Measurements from ENCODE around the gene MACROD2. TPM values are rescaled to one million over a fixed set of nuclear protein-coding genes. Genes with fewer than 3 reads are reported as not detected.

Gene MACROD2
- polyA plus RNA-seq, 1 donor (not counting 4 experiments of a cell fraction or from before 2014, with no cell fraction given) = 0.71 TPM

DNA sequence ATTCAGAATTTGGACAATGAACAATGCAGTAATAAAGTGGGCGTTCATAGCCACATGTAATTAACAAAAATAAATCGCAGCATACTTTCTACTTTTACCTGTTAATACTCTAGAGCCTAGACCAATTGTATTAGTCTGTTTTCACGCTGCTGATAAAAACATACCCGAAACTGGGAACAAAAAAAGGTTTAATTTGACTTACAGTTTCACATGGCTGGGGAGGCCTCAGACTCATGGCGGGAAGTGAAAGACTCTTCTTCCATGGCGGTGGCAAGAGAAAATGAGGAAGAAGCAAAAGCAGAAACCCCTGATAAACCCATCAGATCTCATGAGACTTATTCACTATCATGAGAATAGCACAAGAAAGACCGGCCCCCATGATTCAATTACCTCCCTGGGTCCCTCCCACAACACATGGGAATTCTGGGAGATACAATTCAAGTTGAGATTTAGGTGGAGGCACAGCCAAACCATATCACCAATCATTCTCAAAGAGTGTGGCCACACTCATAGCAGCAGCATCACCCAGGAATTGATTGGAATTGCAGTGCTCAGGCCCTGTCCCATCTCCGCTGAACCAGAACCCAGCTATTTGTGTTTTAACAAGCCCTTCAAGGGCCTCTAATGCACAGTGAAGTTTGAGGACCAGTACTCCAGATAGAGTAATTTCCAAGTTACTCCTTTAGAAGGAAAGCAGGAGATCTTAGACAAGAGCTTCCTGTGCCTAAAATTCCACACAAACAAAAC, 1927.9 kb downstream of the MACROD2 start:
- Histone ChIP-seq H3K9me1 (ENCODE audit: control insufficient read depth, extremely low read depth, insufficient read depth, low read length) (no peaks in the 10 kb centered on the region), H3K9me3 (ENCODE audit: control insufficient read depth, low read depth, low read length) (no peaks in the 10 kb centered on the region), H3K4me3 (ENCODE audit: control insufficient read depth in 2 of 3, extremely low read depth in 1 of 3, insufficient read depth in 2 of 3, low read depth in 1 of 3, low read length in 3 of 3) (no peak overlapping the region), H3K27ac (ENCODE audit: control insufficient read depth, insufficient read depth, low read length) (no peak overlapping the region), H3K36me3 (ENCODE audit: control insufficient read depth in 2 of 2, extremely low read depth in 1 of 2, insufficient read depth in 2 of 2, low read length in 2 of 2) (no peaks in the 10 kb centered on the region), H3K4me2 (ENCODE audit: control insufficient read depth, extremely low read depth, insufficient read depth, low read depth, low read length) (no peak overlapping the region), H3K9ac (ENCODE audit: control insufficient read depth, extremely low read depth, insufficient read depth, low read length) (no peak overlapping the region), H3K4me1 (ENCODE audit: control insufficient read depth, extremely low read depth, insufficient read depth, low read length) (no peaks in the 10 kb centered on the region), H2AFZ (ENCODE audit: control insufficient read depth, low read length) (no peak overlapping the region), H3K27me3 (ENCODE audit: control insufficient read depth, extremely low read depth, insufficient read depth, low read length) (no peaks in the 10 kb centered on the region), H3K79me2 (ENCODE audit: control insufficient read depth, insufficient read depth, low read length) (no peaks in the 10 kb centered on the region), H4K20me1 (ENCODE audit: control insufficient read depth, extremely low read depth, insufficient read depth, low read length) (no peaks in the 10 kb centered on the region)
- FAIRE-seq (no peak), DNase-seq (ENCODE audit: low read depth, low spot score) (no peak)
- TF ChIP-seq, protein P1, sequence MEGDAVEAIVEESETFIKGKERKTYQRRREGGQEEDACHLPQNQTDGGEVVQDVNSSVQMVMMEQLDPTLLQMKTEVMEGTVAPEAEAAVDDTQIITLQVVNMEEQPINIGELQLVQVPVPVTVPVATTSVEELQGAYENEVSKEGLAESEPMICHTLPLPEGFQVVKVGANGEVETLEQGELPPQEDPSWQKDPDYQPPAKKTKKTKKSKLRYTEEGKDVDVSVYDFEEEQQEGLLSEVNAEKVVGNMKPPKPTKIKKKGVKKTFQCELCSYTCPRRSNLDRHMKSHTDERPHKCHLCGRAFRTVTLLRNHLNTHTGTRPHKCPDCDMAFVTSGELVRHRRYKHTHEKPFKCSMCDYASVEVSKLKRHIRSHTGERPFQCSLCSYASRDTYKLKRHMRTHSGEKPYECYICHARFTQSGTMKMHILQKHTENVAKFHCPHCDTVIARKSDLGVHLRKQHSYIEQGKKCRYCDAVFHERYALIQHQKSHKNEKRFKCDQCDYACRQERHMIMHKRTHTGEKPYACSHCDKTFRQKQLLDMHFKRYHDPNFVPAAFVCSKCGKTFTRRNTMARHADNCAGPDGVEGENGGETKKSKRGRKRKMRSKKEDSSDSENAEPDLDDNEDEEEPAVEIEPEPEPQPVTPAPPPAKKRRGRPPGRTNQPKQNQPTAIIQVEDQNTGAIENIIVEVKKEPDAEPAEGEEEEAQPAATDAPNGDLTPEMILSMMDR (optimal IDR thresholded peaks at IDR 0.05 in 1 of 3, IDR thresholded peaks at IDR 0.05 in 1 of 3, conservative IDR thresholded peaks at IDR 0.05 in 1 of 3; ENCODE audit: extremely low read depth in 1 of 3, insufficient read depth in 2 of 3, low read length in 3 of 3) = no peak
- TF ChIP-seq EZH2 (IDR thresholded peaks at IDR 0.05; ENCODE audit: low read length) = no peak
- dilution Hi-C loops (cut with MboI; ENCODE audit: extremely low pct_ligation_motif_present, low sequenced_read_pairs) = no loop called here

DNA sequence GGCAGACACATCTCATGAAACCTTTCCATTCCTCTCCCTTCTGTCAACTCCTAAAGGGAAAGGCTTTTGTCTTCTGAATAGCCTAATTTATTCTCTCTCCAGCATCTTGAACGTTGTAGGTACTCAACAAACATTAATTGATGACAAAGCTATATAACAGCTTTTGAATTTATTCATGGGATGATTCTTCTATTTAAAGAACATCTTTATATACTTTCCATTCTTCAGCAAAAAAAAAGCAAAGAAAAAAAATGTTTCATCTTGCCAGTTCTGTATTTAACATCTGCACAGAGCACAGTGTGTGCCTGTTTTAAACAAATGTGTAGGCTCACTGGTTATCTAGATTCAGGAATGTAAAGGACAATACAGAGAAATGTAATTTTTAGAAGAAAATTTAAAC, 1929.2 kb downstream of the MACROD2 start:
- Histone ChIP-seq H3K4me2 (ENCODE audit: control insufficient read depth, extremely low read depth, insufficient read depth, low read depth, low read length) (no peak overlapping the region), H3K9me3 (ENCODE audit: control insufficient read depth, low read depth, low read length) (no peaks in the 10 kb centered on the region), H3K4me1 (ENCODE audit: control insufficient read depth, extremely low read depth, insufficient read depth, low read length) (no peaks in the 10 kb centered on the region), H3K27ac (ENCODE audit: control insufficient read depth, insufficient read depth, low read length) (no peak overlapping the region), H3K36me3 (ENCODE audit: control insufficient read depth in 2 of 2, extremely low read depth in 1 of 2, insufficient read depth in 2 of 2, low read length in 2 of 2) (no peaks in the 10 kb centered on the region), H3K27me3 (ENCODE audit: control insufficient read depth, extremely low read depth, insufficient read depth, low read length) (no peaks in the 10 kb centered on the region), H3K79me2 (ENCODE audit: control insufficient read depth, insufficient read depth, low read length) (no peaks in the 10 kb centered on the region), H4K20me1 (ENCODE audit: control insufficient read depth, extremely low read depth, insufficient read depth, low read length) (no peaks in the 10 kb centered on the region), H3K4me3 (ENCODE audit: control insufficient read depth in 2 of 3, extremely low read depth in 1 of 3, insufficient read depth in 2 of 3, low read depth in 1 of 3, low read length in 3 of 3) (no peak overlapping the region), H2AFZ (ENCODE audit: control insufficient read depth, low read length) (no peak overlapping the region), H3K9ac (ENCODE audit: control insufficient read depth, extremely low read depth, insufficient read depth, low read length) (no peak overlapping the region), H3K9me1 (ENCODE audit: control insufficient read depth, extremely low read depth, insufficient read depth, low read length) (no peaks in the 10 kb centered on the region)
- DNase-seq (ENCODE audit: low read depth, low spot score) = no peak
- no peak for TF ChIP-seq EZH2 (IDR thresholded peaks at IDR 0.05; ENCODE audit: low read length)
- TF ChIP-seq, protein P1 (optimal IDR thresholded peaks at IDR 0.05 in 1 of 3, IDR thresholded peaks at IDR 0.05 in 1 of 3, conservative IDR thresholded peaks at IDR 0.05 in 1 of 3; ENCODE audit: extremely low read depth in 1 of 3, insufficient read depth in 2 of 3, low read length in 3 of 3) = no peak
- FAIRE-seq = no peak
- dilution Hi-C loops (cut with MboI; ENCODE audit: extremely low pct_ligation_motif_present, low sequenced_read_pairs) = no loop called here
